HepG2 (cell line): ENCODE results near the gene ADCY1. TPM values are rescaled to one million over a fixed set of nuclear protein-coding genes. Genes with fewer than 3 reads are reported as not detected.

Experiments used
- ATAC-seq: fragments of 200-7000 bp; cut with Tn5 transposase; 3 replicates; pipeline ENCODE4 v1.9.1; 2020; ENCODE audit warnings: mild to moderate bottlenecking, moderate library complexity
- BruUV-seq: library from RNA; stranded (reverse); fragments of 400-500 nt; replicated peaks from 2 replicates; lab custom pipeline; 2021; lab: Mats Ljungman, UMichigan
- CTCF ChIA-PET: fragments of 300-600 bp; formaldehyde crosslinking; extraction: SDS; loops from one replicate; lab custom pipeline; 2021; ENCODE audit warnings: low total read pairs, inconsistent platforms, low intra/inter-chr PET ratio; lab: Yijun Ruan, JAX
- POLR2A ChIA-PET: fragments of 350-600 bp; sonication (Branson Sonifier 250); formaldehyde crosslinking; loops from one replicate; lab custom pipeline; 2020; ENCODE audit warnings: antibody characterized with exemption, inconsistent platforms; lab: Yijun Ruan, JAX
- DNase-seq: peaks from one replicate; pipeline ENCODE4 v3.0.0-alpha.2; 2015; ENCODE audit warnings: low spot score
- FAIRE-seq: peaks from 3 replicates; lab custom pipeline; 2011; peaks lifted over from hg19 to GRCh38; lab: Jason Lieb, UNC
- H2AFZ ChIP-seq: one replicate; pipeline ENCODE4 v1.6.1; 2011; ENCODE audit warnings: low read length, inconsistent platforms
- H3K27ac ChIP-seq: fragments of 300-600 bp; 3 replicates; pipeline ENCODE4 v1.8.0; 2011; ENCODE audit warnings: mixed run types, mild to moderate bottlenecking, mixed read lengths, low read length, inconsistent platforms; ENCODE audit not compliant: insufficient read depth; ENCODE audit errors: extremely low read length
- H3K27me3 ChIP-seq, 2 experiments: fragments of 200-600 bp in 1 of 2; 2 replicates in 1 of 2; 3 replicates in 1 of 2; pipeline versions ENCODE4 v1.6.0 to v1.8.0; 2011; ENCODE audit warnings: low read length in 2 of 2, mild to moderate bottlenecking in 2 of 2, moderate library complexity in 2 of 2, inconsistent platforms in 1 of 2; ENCODE audit not compliant: insufficient read depth in 2 of 2, control insufficient read depth in 1 of 2
- H3K36me3 ChIP-seq, 2 experiments: fragments of 200-600 bp in 1 of 2; replicated peaks in 1 of 2; 2 replicates in 1 of 2; 3 replicates in 1 of 2; pipeline versions ENCODE4 v1.5.1 to v1.8.0; 2011; ENCODE audit warnings: low read length in 2 of 2, inconsistent platforms in 1 of 2; ENCODE audit not compliant: insufficient read depth in 2 of 2, control insufficient read depth in 1 of 2
- H3K4me1 ChIP-seq: 2 replicates; pipeline ENCODE4 v1.5.1; 2012; ENCODE audit warnings: low read length, inconsistent platforms; ENCODE audit not compliant: insufficient read depth
- H3K4me2 ChIP-seq: 2 replicates; pipeline ENCODE4 v1.6.0; 2011; ENCODE audit warnings: low read depth, low read length, inconsistent platforms
- H3K4me3 ChIP-seq, 3 experiments: fragments of 200-600 bp in 1 of 3; sonication (generic), shearing (Covaris generic) in 1 of 3; replicated peaks in 1 of 3; 2 replicates each; pipeline ENCODE4 v1.5.1; 2011 to 2016; ENCODE audit warnings: low read length in 3 of 3, inconsistent platforms in 2 of 3, low read depth in 2 of 3, mild to moderate bottlenecking in 2 of 3, control low read depth in 1 of 3, mixed read lengths in 1 of 3; ENCODE audit not compliant: insufficient read depth in 1 of 3
- H3K79me2 ChIP-seq: one replicate; pipeline ENCODE4 v1.6.1; 2011; ENCODE audit warnings: low read length, inconsistent platforms; ENCODE audit not compliant: insufficient read depth
- H3K9ac ChIP-seq: 2 replicates; pipeline ENCODE4 v1.6.0; 2011; ENCODE audit warnings: mild to moderate bottlenecking, low read depth, low read length, inconsistent platforms; ENCODE audit not compliant: insufficient read depth
- H3K9me3 ChIP-seq: 2 replicates; pipeline ENCODE4 v1.5.1; 2012; ENCODE audit warnings: mild to moderate bottlenecking, low read length
- H4K20me1 ChIP-seq: 2 replicates; pipeline ENCODE4 v1.6.0; 2011; ENCODE audit warnings: inconsistent platforms, mild to moderate bottlenecking, low read length, moderate library complexity; ENCODE audit not compliant: insufficient read depth
- MED13 ChIP-seq: sonication (generic); formaldehyde crosslinking; IDR thresholded peaks from 2 replicates; pipeline ENCODE4 v1.5.0; 2020; ENCODE audit warnings: missing genetic modification reagents
- SMAD1 ChIP-seq: sonication (generic); formaldehyde crosslinking; IDR thresholded peaks from 2 replicates; pipeline ENCODE4 v1.4.0; 2020; ENCODE audit warnings: missing genetic modification reagents, low read depth, mild to moderate bottlenecking, borderline replicate concordance
- SP1 ChIP-seq, 2 experiments: fragments of 450-650 bp in 1 of 2; sonication (generic) in 1 of 2; formaldehyde crosslinking in 1 of 2; IDR thresholded peaks; 2 replicates each; pipeline versions ENCODE4 v1.4.0 to v1.6.1; 2016 to 2020; ENCODE audit warnings: missing genetic modification reagents in 1 of 2
- TRIM24 ChIP-seq: sonication (generic); formaldehyde crosslinking; IDR thresholded peaks from 2 replicates; pipeline ENCODE4 v1.8.0; 2022; ENCODE audit warnings: mild to moderate bottlenecking, missing genetic modification reagents
- ZBTB3 ChIP-seq: sonication (generic); formaldehyde crosslinking; IDR thresholded peaks from 2 replicates; pipeline ENCODE4 v1.4.0; 2020; ENCODE audit warnings: low read depth, mild to moderate bottlenecking, moderate library complexity, missing genetic modification reagents, borderline replicate concordance
- ZFYVE20 ChIP-seq: sonication (generic); formaldehyde crosslinking; IDR thresholded peaks from 2 replicates; pipeline ENCODE4 v1.8.0; 2023; ENCODE audit warnings: low read depth, mild to moderate bottlenecking, moderate library complexity, missing genetic modification reagents, borderline replicate concordance
- ZHX1 ChIP-seq: sonication (generic); formaldehyde crosslinking; IDR thresholded peaks from 2 replicates; pipeline ENCODE4 v1.8.1; 2022; ENCODE audit warnings: low read depth, mild to moderate bottlenecking, missing genetic modification reagents
- ZNF441 ChIP-seq: sonication (generic); formaldehyde crosslinking; IDR thresholded peaks from 2 replicates; pipeline ENCODE4 v1.7.0; 2021; ENCODE audit warnings: missing genetic modification reagents, borderline replicate concordance
- WGBS: methylation state at CpG from one replicate; pipeline ENCODE4 v1.1.6; 2017; ENCODE audit warnings: low lambda C conversion rate; 5-methylcytosine and 5-hydroxymethylcytosine counted together
- in situ Hi-C: cut with HindIII; loops from 2 replicates; pipeline ENCODE4 v1.10.0; 2017; ENCODE audit warnings: low pct_unique_long_range_greater_than_20kb; ENCODE audit not compliant: extremely low pct_ligation_motif_present
- intact Hi-C: fragments of 100-400 bp; cut with micrococcal nuclease; formaldehyde crosslinking; loops from one replicate; pipeline ENCODE4 v1.10.0; 2022; ENCODE audit not compliant: unreplicated experiment
- polyA plus RNA-seq, 8 experiments: library from polyadenylated mRNA; depleted of rRNA in 3 of 8; stranded (reverse) in 7 of 8; unstranded in 1 of 8; fragments of >200 nt; fragmentation: Illumina TruSeq in 4 of 8; extraction: Trizol in 4 of 8; gene quantifications; 2 replicates each; pipeline versions ENCODE4 v1.2.1 to v1.2.3, GENCODE V29; 2011 to 2016; ENCODE audit warnings: low read depth in 4 of 8, missing spikeins in 1 of 8, mixed read lengths in 1 of 8; ENCODE audit not compliant: insufficient read depth in 1 of 8
- total RNA-seq, 5 experiments: library from RNA; depleted of rRNA; stranded (reverse); fragments of >200 nt; fragmentation: Illumina TruSeq; extraction: Trizol; gene quantifications; 2 replicates each; pipeline ENCODE4 v1.2.3, GENCODE V29; 2016; ENCODE audit warnings: low read depth in 1 of 5
- TF ChIP-seq, protein P1 (sequence below): sonication (generic); formaldehyde crosslinking; IDR thresholded peaks from 2 replicates; pipeline ENCODE4 v1.4.0; 2020; ENCODE audit warnings: missing genetic modification reagents, borderline replicate concordance
- TF ChIP-seq, protein P2 (sequence below): sonication (generic); formaldehyde crosslinking; IDR thresholded peaks from 2 replicates; pipeline ENCODE4 v1.5.1; 2020; ENCODE audit warnings: missing genetic modification reagents, mild to moderate bottlenecking, borderline replicate concordance

ADCY1 gene
- total and polyA plus RNA-seq, 2 of the 13 experiments (the other 11 are each of a cell fraction or from before 2014, with no cell fraction given): 0.80 to 1.2 TPM

- TF ChIP-seq ZBTB3 (CRISPR knock-in tag) (no peak), TRIM24 (CRISPR knock-in tag) (no peak)
- TF ChIP-seq, protein P1, sequence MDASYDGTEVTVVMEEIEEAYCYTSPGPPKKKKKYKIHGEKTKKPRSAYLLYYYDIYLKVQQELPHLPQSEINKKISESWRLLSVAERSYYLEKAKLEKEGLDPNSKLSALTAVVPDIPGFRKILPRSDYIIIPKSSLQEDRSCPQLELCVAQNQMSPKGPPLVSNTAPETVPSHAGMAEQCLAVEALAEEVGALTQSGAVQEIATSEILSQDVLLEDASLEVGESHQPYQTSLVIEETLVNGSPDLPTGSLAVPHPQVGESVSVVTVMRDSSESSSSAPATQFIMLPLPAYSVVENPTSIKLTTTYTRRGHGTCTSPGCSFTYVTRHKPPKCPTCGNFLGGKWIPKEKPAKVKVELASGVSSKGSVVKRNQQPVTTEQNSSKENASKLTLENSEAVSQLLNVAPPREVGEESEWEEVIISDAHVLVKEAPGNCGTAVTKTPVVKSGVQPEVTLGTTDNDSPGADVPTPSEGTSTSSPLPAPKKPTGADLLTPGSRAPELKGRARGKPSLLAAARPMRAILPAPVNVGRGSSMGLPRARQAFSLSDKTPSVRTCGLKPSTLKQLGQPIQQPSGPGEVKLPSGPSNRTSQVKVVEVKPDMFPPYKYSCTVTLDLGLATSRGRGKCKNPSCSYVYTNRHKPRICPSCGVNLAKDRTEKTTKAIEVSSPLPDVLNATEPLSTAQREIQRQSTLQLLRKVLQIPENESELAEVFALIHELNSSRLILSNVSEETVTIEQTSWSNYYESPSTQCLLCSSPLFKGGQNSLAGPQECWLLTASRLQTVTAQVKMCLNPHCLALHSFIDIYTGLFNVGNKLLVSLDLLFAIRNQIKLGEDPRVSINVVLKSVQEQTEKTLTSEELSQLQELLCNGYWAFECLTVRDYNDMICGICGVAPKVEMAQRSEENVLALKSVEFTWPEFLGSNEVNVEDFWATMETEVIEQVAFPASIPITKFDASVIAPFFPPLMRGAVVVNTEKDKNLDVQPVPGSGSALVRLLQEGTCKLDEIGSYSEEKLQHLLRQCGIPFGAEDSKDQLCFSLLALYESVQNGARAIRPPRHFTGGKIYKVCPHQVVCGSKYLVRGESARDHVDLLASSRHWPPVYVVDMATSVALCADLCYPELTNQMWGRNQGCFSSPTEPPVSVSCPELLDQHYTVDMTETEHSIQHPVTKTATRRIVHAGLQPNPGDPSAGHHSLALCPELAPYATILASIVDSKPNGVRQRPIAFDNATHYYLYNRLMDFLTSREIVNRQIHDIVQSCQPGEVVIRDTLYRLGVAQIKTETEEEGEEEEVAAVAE (CRISPR knock-in tag): no peak
Observed at GRCh38 chr7:45661302-45661995, 87.3 kb downstream of the ADCY1 start (continued).

DNA sequence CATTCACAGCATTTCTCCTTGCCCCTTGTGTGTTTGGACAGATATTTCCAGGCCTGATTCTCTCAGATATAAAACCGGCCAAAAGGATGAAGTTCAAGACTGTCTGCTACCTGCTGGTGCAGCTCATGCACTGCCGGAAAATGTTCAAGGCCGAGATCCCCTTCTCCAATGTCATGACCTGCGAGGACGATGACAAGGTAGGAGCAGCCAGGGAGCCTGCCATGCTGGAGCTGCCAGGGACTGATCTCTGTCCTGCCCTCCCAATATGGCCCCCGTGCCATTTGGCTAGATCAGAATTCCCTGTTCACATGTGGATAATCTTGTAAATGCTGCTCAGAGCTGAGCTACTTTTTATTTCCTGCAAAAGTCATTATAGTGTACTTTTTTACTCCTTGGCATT lies 87.8 kb downstream of the ADCY1 start:
- ATAC-seq (no peak), DNase-seq (no peak), FAIRE-seq (no peak)
- Histone ChIP-seq H4K20me1 (no peaks in the 10 kb centered on the region), H3K79me2 (no peaks in the 10 kb centered on the region), H3K9me3 (no peaks in the 10 kb centered on the region), H3K9ac (no peak overlapping the region), H3K4me2 (no peak overlapping the region), H3K4me1 (peaks cover 9% of the 10 kb centered on the region; the same call in 1 of the 2 replicates), H3K36me3 (no peaks in the 10 kb centered on the region), H3K27me3 (peaks cover 0 to 17% of the 10 kb centered on the region in 2 experiments; a peak in 1 of 5 replicates), H3K27ac (no peak overlapping the region), H3K4me3 (no peak overlapping the region), H2AFZ (no peak overlapping the region)
- POLR2A ChIA-PET: interaction anchor here (1.2 kb wide), 1 partner anchor 107 kb away, joined by 3 read pairs; no protein-coding TSS in a partner anchor
- WGBS: 21% methylated on average over 2 of the region's 6 CpGs
- intact Hi-C loops (loop anchor here (5.0 kb wide), 2 partner anchors 90 to 510 kb away; no protein-coding TSS in a partner anchor), in situ Hi-C loops (loop anchor here (5.0 kb wide), 1 partner anchor 200 kb away; no protein-coding TSS in a partner anchor)
- BruUV-seq: no TSS peak
- CTCF ChIA-PET: no interaction called here
- no peak for TF ChIP-seq SP1 (IDR thresholded peaks at IDR 0.05)
- no peak for TF ChIP-seq SP1 (CRISPR knock-in tag; IDR thresholded peaks at IDR 0.05)
- TF ChIP-seq, protein P2, sequence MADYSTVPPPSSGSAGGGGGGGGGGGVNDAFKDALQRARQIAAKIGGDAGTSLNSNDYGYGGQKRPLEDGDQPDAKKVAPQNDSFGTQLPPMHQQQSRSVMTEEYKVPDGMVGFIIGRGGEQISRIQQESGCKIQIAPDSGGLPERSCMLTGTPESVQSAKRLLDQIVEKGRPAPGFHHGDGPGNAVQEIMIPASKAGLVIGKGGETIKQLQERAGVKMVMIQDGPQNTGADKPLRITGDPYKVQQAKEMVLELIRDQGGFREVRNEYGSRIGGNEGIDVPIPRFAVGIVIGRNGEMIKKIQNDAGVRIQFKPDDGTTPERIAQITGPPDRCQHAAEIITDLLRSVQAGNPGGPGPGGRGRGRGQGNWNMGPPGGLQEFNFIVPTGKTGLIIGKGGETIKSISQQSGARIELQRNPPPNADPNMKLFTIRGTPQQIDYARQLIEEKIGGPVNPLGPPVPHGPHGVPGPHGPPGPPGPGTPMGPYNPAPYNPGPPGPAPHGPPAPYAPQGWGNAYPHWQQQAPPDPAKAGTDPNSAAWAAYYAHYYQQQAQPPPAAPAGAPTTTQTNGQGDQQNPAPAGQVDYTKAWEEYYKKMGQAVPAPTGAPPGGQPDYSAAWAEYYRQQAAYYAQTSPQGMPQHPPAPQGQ (CRISPR knock-in tag): no peak
- TF ChIP-seq MED13 (CRISPR knock-in tag): no peak
- no peak for TF ChIP-seq ZFYVE20 (CRISPR knock-in tag)
- no peak for TF ChIP-seq SMAD1 (CRISPR knock-in tag)
- TF ChIP-seq ZNF441: no peak
- no peak for TF ChIP-seq ZHX1
